Heart left ventricle (tissue), 16 donors: ENCODE measurements around the gene PLCXD3. TPM values are rescaled to one million over a fixed set of nuclear protein-coding genes. Genes with fewer than 3 reads are reported as not detected.

Experiments
- ATAC-seq, 4 donors: fragments of 200-7000 bp; cut with Tn5 transposase; one replicate each; pipeline ENCODE4 v1.9.1; 2020 to 2022; ENCODE audit warnings: moderate library complexity in 4 of 4, mild to moderate bottlenecking in 3 of 4, moderate number of reproducible peaks in 1 of 4
- DNase-seq, 5 donors: peaks; one replicate each; pipeline ENCODE4 v3.0.0-alpha.2; 2020
- H3K27ac ChIP-seq, 12 donors: fragments of 200-600 bp; sonication (generic) in 4 of 12; one replicate each; pipeline versions ENCODE4 v1.5.0 to v1.8.0; 2016 to 2022; ENCODE audit warnings: mild to moderate bottlenecking in 2 of 12
- H3K27me3 ChIP-seq, 9 donors: fragments of 200-600 bp; sonication (generic) in 2 of 9; one replicate each; pipeline versions ENCODE4 v1.5.1 to v1.8.0; 2016 to 2022; ENCODE audit warnings: mild to moderate bottlenecking in 3 of 9
- H3K36me3 ChIP-seq, 9 donors: fragments of 200-600 bp; sonication (generic) in 2 of 9; one replicate each; pipeline versions ENCODE4 v1.5.0 to v1.8.0; 2018 to 2022; ENCODE audit warnings: mild to moderate bottlenecking in 2 of 9
- H3K4me1 ChIP-seq, 12 donors: fragments of 200-600 bp; sonication (generic) in 4 of 12; one replicate each; pipeline versions ENCODE4 v1.5.0 to v1.8.0; 2016 to 2022; ENCODE audit warnings: mild to moderate bottlenecking in 3 of 12
- H3K4me3 ChIP-seq, 12 donors: fragments of 200-600 bp; sonication (generic) in 4 of 12; one replicate each; pipeline versions ENCODE4 v1.5.0 to v1.8.0; 2017 to 2022; ENCODE audit warnings: mild to moderate bottlenecking in 9 of 12, moderate library complexity in 4 of 12
- H3K9me3 ChIP-seq, 12 donors: fragments of 200-600 bp; sonication (generic) in 4 of 12; one replicate each; pipeline versions ENCODE4 v1.5.0 to v1.8.0; 2016 to 2022; ENCODE audit warnings: mild to moderate bottlenecking in 1 of 12
- POLR2A ChIP-seq, 2 donors: fragments of 450-650 bp; IDR thresholded peaks; one replicate each; pipeline ENCODE4 v1.6.1; 2017; ENCODE audit warnings: antibody characterized with exemption in 2 of 2, mild to moderate bottlenecking in 2 of 2, moderate library complexity in 2 of 2
- WGBS, 4 donors: extraction: QIAGEN DNeasy Blood & Tissue Kit in 2 of 4; methylation state at CpG; one replicate each; pipeline versions ENCODE4 v1.1.5 to v1.1.7; 2013 to 2018; 5-methylcytosine and 5-hydroxymethylcytosine counted together
- intact Hi-C, 10 donors: fragments of 100-400 bp; cut with DNase I; formaldehyde crosslinking; loops; one replicate each; pipeline versions ENCODE4 v1.11.1 to v1.14.2; 2022
- polyA plus RNA-seq, 2 donors: library from polyadenylated mRNA; stranded (reverse); fragments of 200-250 nt; gene quantifications; one replicate each; pipeline ENCODE4 v1.2.3, GENCODE V29; 2013
- total RNA-seq, 9 donors: library from RNA; depleted of rRNA in 2 of 9; stranded (reverse); fragments of >200 nt in 2 of 9; fragmentation: NEBNext Ultra II Directional in 3 of 9; extraction: Animal tissue kit (Norgen Biotek cat#: 25700) in 3 of 9; gene quantifications; one replicate each; pipeline versions ENCODE4 v1.1.0 to v1.2.4, GENCODE V29; 2016 to 2023
- TF ChIP-seq, protein P1 (sequence below), 12 donors: fragments of 200-600 bp; sonication (generic) in 4 of 12; IDR thresholded peaks; one replicate each; pipeline versions ENCODE4 v1.5.0 to v1.8.0; 2018 to 2022; ENCODE audit warnings: antibody characterized with exemption in 12 of 12, mild to moderate bottlenecking in 5 of 12
- donor health status: ischemic (EF 13 %, LVEDD 7.1; RV severe dilation, severe dysfunction).
- donor health status: healthy with polysubstance abuse.
- donor health status: DM: no; HTN: yes; CAD: no.
- donor health status: DM: no; HTN: no; CAD: no.
- donor health status: ischemic (EF 25% LVEDD 6.9; RV normal size, moderate dysfunction).
- donor health status: ischemic (EF 25% LVEDD 5.7; RV mildly dilated, moderate dysfunction).
- donor health status: healthy.
- donor health status: DM: yes; HTN: yes; CAD: no.
- donor health status: ischemic (EF 35%, LVEDD 5.7; RV mildly dilated, moderate dysfunction).
- donor health status: nonischemic (EF 11% LVEDD 7.7; RV severe dilation, severe dysfunction).
- donor health status: DM: yes; HTN: yes; CAD: no.
- donor health status: PGD.
- donor health status: ischemic (EF 29% LVEDD 5.4; RV normal size, mild dysfunction).
- donor health status: nonischemic (EF 23%, LVEDD 6.1; RV moderate dilation, normal function).

PLCXD3 gene
- total and polyA plus RNA-seq, 11 donors: 30.1 to 107 (median 62.5) TPM

DNA sequence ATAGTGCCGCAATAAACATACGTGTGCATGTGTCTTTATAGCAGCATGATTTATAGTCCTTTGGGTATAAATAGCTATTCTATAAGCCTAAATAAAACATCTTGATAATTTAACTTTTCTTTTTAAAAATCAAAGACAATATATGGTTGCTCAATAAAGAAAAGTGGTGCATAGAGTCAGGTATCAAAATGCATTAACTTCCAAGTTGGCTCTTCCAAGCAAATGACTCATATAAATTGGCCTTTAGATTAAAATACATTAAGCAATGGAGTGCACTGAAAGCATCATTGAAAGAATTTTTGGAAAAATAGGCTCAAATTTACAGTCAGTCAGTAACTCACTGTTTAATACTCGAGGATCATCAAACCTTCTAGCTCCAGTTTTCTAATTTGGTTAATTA lies 106.6 kb downstream of the PLCXD3 start:
- H3K27me3 ChIP-seq: no peaks in the 10 kb centered on the region
- WGBS, 4 donors: 89 to 93% (median 92%) methylated on average over 3 of the region's 3 CpGs
- intact Hi-C loops: loop anchor here in 1 of 10 donors (10.0 kb wide), 1 partner anchor 51 kb away; no protein-coding TSS in a partner anchor
- no peak for TF ChIP-seq POLR2A (IDR thresholded peaks at IDR 0.05)
- TF ChIP-seq, protein P1, sequence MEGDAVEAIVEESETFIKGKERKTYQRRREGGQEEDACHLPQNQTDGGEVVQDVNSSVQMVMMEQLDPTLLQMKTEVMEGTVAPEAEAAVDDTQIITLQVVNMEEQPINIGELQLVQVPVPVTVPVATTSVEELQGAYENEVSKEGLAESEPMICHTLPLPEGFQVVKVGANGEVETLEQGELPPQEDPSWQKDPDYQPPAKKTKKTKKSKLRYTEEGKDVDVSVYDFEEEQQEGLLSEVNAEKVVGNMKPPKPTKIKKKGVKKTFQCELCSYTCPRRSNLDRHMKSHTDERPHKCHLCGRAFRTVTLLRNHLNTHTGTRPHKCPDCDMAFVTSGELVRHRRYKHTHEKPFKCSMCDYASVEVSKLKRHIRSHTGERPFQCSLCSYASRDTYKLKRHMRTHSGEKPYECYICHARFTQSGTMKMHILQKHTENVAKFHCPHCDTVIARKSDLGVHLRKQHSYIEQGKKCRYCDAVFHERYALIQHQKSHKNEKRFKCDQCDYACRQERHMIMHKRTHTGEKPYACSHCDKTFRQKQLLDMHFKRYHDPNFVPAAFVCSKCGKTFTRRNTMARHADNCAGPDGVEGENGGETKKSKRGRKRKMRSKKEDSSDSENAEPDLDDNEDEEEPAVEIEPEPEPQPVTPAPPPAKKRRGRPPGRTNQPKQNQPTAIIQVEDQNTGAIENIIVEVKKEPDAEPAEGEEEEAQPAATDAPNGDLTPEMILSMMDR (IDR thresholded peaks at IDR 0.05): no peak
- no peaks in the 10 kb centered on the region for H3K36me3 ChIP-seq
- DNase-seq (no peak), ATAC-seq (no peak)
- peaks cover 0 to 32% (median 4%) of the 10 kb centered on the region in 12 donors for H3K4me1 ChIP-seq
- H3K27ac ChIP-seq: peak overlapping the region; percentile 1 to 84 (median 76)
- peaks cover 0 to 16% (median 7%) of the 10 kb centered on the region in 12 donors for H3K9me3 ChIP-seq
- no peak overlapping the region for H3K4me3 ChIP-seq

DNA sequence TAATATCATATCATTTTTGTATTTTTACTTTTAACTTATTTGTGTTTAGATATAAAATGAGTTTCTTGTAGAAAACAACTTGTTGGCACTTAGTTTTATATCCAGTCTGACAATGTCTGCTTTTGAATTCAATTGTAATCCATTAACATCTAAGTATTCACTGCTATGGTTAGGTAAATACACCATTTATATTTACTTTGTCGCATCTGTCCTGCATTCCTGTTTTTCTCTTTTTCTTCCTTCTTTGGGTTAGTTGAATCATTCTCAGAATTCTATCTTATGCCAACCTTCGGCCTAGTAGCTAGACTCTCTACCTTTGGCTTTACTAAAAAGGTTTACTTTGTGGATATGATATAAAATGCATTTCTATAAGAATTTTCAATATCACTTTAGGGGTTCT lies 107.6 kb downstream of the PLCXD3 start:
- H3K4me3 ChIP-seq: no peak overlapping the region
- DNase-seq (no peak), ATAC-seq (no peak)
- no peaks in the 10 kb centered on the region for H3K27me3 ChIP-seq
- peaks cover 0 to 22% (median 8%) of the 10 kb centered on the region in 12 donors for H3K9me3 ChIP-seq
- H3K27ac ChIP-seq: peak overlapping the region in 3 of 12 donors; percentile 4 to 18 (median 8)
- 84 to 92% (median 92%) methylated on average over 2 of the region's 2 CpGs for WGBS, 4 donors
- TF ChIP-seq, protein P1 (IDR thresholded peaks at IDR 0.05): no peak
- no peak for TF ChIP-seq POLR2A (IDR thresholded peaks at IDR 0.05)
- H3K36me3 ChIP-seq: no peaks in the 10 kb centered on the region
- intact Hi-C loops: loop anchor here in 1 of 10 donors (10.0 kb wide), 1 partner anchor 52 kb away; no protein-coding TSS in a partner anchor
- H3K4me1 ChIP-seq: peaks cover 0 to 28% (median 2%) of the 10 kb centered on the region in 12 donors

DNA sequence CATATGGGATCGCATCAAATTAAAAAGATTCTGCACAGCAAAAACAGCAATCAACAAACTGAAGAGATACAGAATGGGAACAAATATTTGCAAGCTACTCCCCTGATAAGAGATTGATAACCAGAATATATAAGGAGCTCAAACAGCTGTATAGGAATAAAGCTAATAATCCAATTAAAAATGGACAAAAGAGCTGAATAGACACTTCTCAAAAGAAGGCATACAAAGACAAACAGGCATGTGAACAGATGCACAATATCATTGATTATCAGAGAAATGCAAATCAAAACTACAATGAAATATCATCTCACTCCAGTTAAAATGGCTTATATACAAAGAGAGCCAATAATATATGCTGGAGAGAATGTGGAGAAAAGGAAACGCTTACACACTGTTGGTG lies 110.6 kb downstream of the PLCXD3 start:
- H3K27me3 ChIP-seq: no peaks in the 10 kb centered on the region
- H3K9me3 ChIP-seq: peaks cover 0 to 46% (median 11%) of the 10 kb centered on the region in 12 donors
- no peak overlapping the region for H3K4me3 ChIP-seq
- TF ChIP-seq, protein P1 (IDR thresholded peaks at IDR 0.05): no peak
- no peak for TF ChIP-seq POLR2A (IDR thresholded peaks at IDR 0.05)
- WGBS, 4 donors: 86 to 93% (median 90%) methylated on average over 2 of the region's 2 CpGs
- peaks cover 0 to 6% (median 0%) of the 10 kb centered on the region in 9 donors for H3K36me3 ChIP-seq
- intact Hi-C loops: loop anchor here in 2 of 10 donors (10.0 kb wide), 2 partner anchors 55 to 305 kb away; no protein-coding TSS in a partner anchor
- peaks cover 0 to 13% (median 0%) of the 10 kb centered on the region in 12 donors for H3K4me1 ChIP-seq
- ATAC-seq (no peak), DNase-seq (no peak)
- H3K27ac ChIP-seq: no peak overlapping the region

DNA sequence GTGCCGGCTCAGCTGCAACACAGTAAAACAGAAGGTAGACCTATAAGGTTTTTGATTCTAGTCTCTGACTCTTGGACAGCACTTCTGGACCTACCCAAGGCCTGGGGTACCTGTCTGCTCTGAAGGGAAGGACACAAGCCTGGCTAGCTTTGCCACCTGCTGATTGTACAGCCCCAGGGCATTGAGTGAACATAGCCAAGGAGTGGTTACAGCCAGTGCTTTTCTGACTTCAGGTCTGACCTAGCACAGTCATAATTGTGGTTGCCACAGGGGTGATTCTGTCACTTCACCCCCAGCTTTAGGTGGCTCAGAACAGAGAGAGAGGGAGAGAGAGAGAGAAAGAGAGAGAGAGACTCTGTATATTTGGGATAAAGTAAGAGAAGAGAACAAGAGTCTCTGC lies 118.4 kb downstream of the PLCXD3 start:
- Histone ChIP-seq H3K4me1 (peaks cover 0 to 21% (median 0%) of the 10 kb centered on the region in 12 donors), H3K4me3 (no peak overlapping the region), H3K9me3 (peaks cover 0 to 41% (median 10%) of the 10 kb centered on the region in 12 donors), H3K27ac (no peak overlapping the region), H3K36me3 (peaks cover 0 to 1% (median 0%) of the 10 kb centered on the region in 9 donors), H3K27me3 (no peaks in the 10 kb centered on the region)
- ATAC-seq (peak in 2 of 4 donors; percentile 13 to 36), DNase-seq (no peak)
- WGBS, 4 donors: 80 to 100% (median 91%) methylated on average over 1 of the region's 1 CpG
- TF ChIP-seq, protein P1 (IDR thresholded peaks at IDR 0.05): no peak
- no peak for TF ChIP-seq POLR2A (IDR thresholded peaks at IDR 0.05)
- intact Hi-C loops: loop anchor here in 1 of 10 donors (10.0 kb wide), 1 partner anchor 297 kb away; no protein-coding TSS in a partner anchor
